Measurements from ENCODE around the gene SHCBP1.

The SHCBP1 gene

DNA sequence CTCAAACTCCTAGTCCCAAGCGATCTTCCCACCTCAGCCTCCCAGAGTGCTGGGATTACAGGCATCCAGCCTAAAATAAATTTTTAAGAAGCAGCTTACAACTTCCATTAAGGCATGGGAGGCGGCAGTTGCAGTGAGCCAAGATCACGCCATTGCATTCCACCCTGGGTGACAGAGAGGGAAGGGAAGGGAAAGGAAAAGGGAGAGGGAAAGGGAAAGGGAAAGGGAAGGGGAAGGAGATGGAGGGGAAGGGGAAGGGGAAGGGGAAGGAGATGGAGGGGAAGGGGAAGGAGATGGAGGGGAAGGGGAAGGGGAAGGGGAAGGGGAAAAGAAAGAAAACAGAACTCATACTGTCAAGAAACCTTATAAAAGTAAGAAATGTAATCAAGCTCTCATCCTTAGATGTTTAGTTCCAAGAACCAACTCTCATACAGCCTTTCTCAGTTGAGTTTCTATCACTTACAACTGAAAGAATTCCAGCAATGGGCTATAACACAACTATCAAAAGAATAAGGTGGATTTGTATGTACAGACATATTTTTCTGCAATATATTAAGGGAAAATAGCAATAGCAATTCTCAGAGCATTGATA is 43.1 kb downstream of the SHCBP1 start (continued):
- TF ChIP-seq, protein P1, sequence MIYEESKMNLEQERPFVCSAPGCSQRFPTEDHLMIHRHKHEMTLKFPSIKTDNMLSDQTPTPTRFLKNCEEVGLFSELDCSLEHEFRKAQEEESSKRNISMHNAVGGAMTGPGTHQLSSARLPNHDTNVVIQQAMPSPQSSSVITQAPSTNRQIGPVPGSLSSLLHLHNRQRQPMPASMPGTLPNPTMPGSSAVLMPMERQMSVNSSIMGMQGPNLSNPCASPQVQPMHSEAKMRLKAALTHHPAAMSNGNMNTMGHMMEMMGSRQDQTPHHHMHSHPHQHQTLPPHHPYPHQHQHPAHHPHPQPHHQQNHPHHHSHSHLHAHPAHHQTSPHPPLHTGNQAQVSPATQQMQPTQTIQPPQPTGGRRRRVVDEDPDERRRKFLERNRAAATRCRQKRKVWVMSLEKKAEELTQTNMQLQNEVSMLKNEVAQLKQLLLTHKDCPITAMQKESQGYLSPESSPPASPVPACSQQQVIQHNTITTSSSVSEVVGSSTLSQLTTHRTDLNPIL (CRISPR knock-in tag; IDR thresholded peaks at IDR 0.05; ENCODE audit: low read depth) = no peak
- TF ChIP-seq, protein P2, sequence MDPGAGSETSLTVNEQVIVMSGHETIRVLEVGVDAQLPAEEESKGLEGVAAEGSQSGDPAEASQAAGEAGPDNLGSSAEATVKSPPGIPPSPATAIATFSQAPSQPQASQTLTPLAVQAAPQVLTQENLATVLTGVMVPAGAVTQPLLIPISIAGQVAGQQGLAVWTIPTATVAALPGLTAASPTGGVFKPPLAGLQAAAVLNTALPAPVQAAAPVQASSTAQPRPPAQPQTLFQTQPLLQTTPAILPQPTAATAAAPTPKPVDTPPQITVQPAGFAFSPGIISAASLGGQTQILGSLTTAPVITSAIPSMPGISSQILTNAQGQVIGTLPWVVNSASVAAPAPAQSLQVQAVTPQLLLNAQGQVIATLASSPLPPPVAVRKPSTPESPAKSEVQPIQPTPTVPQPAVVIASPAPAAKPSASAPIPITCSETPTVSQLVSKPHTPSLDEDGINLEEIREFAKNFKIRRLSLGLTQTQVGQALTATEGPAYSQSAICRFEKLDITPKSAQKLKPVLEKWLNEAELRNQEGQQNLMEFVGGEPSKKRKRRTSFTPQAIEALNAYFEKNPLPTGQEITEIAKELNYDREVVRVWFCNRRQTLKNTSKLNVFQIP (CRISPR knock-in tag; IDR thresholded peaks at IDR 0.05; ENCODE audit: borderline replicate concordance, low read depth) = no peak
- TF ChIP-seq ARNTL (CRISPR knock-in tag; IDR thresholded peaks at IDR 0.05; ENCODE audit: borderline replicate concordance, low read depth) = no peak
- TF ChIP-seq, protein P3, sequence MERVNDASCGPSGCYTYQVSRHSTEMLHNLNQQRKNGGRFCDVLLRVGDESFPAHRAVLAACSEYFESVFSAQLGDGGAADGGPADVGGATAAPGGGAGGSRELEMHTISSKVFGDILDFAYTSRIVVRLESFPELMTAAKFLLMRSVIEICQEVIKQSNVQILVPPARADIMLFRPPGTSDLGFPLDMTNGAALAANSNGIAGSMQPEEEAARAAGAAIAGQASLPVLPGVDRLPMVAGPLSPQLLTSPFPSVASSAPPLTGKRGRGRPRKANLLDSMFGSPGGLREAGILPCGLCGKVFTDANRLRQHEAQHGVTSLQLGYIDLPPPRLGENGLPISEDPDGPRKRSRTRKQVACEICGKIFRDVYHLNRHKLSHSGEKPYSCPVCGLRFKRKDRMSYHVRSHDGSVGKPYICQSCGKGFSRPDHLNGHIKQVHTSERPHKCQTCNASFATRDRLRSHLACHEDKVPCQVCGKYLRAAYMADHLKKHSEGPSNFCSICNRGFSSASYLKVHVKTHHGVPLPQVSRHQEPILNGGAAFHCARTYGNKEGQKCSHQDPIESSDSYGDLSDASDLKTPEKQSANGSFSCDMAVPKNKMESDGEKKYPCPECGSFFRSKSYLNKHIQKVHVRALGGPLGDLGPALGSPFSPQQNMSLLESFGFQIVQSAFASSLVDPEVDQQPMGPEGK (CRISPR knock-in tag; IDR thresholded peaks at IDR 0.05; ENCODE audit: borderline replicate concordance) = no peak
- TF ChIP-seq ZNF70 (CRISPR knock-in tag; IDR thresholded peaks at IDR 0.05) = no peak
- TF ChIP-seq GLIS3 (CRISPR knock-in tag; IDR thresholded peaks at IDR 0.05) = no peak
- TF ChIP-seq ZNF8 (CRISPR knock-in tag; IDR thresholded peaks at IDR 0.05) = no peak
- no peak for TF ChIP-seq ISL1 (CRISPR knock-in tag; IDR thresholded peaks at IDR 0.05)

DNA sequence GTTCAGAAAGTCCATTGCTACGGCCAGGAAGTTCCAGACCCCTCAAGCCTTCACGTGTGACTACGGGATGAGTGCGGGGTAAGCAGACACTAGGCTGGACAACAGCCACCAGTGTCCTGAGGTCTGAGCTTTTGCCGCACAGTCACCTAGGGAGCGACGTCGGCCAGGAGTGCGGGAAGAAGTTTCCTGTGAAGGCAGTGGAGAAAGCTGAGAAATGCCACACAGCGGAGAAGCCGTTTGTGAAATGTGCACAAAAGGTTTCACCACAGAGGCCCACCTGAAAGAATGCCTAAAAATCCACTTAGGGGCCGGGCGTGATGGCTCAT is 47.4 kb downstream of the SHCBP1 start:
- peak; percentile 49 for ATAC-seq
- TF ChIP-seq ESRRG (CRISPR knock-in tag; IDR thresholded peaks at IDR 0.05) = no peak
- no peak for TF ChIP-seq BACH2 (CRISPR knock-in tag; IDR thresholded peaks at IDR 0.05; ENCODE audit: borderline replicate concordance)
- TF ChIP-seq ZFP3 (CRISPR knock-in tag; IDR thresholded peaks at IDR 0.05) = no peak
- TF ChIP-seq ZNF8 (CRISPR knock-in tag; IDR thresholded peaks at IDR 0.05) = no peak
- TF ChIP-seq, protein P2 (CRISPR knock-in tag; IDR thresholded peaks at IDR 0.05; ENCODE audit: borderline replicate concordance, low read depth) = no peak
- TF ChIP-seq TCF4 (CRISPR knock-in tag; IDR thresholded peaks at IDR 0.05; ENCODE audit: borderline replicate concordance) = no peak
- TF ChIP-seq, protein P4, sequence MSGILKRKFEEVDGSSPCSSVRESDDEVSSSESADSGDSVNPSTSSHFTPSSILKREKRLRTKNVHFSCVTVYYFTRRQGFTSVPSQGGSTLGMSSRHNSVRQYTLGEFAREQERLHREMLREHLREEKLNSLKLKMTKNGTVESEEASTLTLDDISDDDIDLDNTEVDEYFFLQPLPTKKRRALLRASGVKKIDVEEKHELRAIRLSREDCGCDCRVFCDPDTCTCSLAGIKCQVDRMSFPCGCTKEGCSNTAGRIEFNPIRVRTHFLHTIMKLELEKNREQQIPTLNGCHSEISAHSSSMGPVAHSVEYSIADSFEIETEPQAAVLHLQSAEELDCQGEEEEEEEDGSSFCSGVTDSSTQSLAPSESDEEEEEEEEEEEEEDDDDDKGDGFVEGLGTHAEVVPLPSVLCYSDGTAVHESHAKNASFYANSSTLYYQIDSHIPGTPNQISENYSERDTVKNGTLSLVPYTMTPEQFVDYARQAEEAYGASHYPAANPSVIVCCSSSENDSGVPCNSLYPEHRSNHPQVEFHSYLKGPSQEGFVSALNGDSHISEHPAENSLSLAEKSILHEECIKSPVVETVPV (CRISPR knock-in tag; IDR thresholded peaks at IDR 0.05) = no peak
- no peak for TF ChIP-seq TOX (CRISPR knock-in tag; IDR thresholded peaks at IDR 0.05; ENCODE audit: borderline replicate concordance)
- no peak for TF ChIP-seq ZNF565 (CRISPR knock-in tag; conservative IDR thresholded peaks at IDR 0.05; ENCODE audit: low read depth)
- TF ChIP-seq ZFP30 (CRISPR knock-in tag; IDR thresholded peaks at IDR 0.05) = no peak
- TF ChIP-seq ISL1 (CRISPR knock-in tag; IDR thresholded peaks at IDR 0.05) = no peak
- TF ChIP-seq CSDC2 (CRISPR knock-in tag; IDR thresholded peaks at IDR 0.05) = no peak
- TF ChIP-seq GLIS3 (CRISPR knock-in tag; IDR thresholded peaks at IDR 0.05) = no peak

DNA sequence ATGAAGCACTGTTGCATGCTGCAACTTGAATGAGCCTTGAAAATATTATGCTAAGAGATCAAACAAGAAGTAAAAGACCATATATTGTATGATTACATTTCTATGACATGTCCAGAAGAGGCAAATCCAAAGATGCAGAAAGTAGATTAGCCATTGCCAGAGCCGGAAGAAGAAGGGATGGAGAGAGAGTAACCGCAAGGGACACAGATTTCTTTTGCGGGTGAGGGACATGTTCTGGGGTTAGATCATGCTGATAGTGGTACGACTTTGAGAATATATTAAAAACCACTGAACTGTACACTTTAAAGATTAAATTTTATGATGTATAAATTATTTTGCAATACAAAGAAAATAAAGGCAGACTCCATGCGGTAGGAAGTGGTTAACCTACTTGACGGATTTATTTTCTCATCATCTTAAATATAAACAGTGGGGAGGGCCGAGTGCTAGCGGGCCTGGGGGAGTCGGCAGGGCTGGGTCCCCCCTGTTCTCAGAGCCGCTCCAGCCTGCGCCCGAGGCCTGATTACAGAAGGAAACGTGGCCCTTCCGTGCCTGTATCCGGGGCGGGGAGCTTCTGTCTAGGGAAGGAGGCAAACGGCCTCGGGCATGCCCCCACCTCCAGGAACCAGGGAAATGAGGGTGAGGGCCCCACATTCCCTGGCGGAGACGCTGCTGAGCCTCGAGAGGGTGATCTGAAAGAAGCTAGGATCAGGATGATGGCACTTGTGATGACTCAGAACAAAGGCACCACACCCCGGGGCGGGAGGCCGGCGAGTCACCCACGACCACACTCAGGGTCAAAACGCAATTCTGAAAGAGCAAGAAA is 48.0 kb downstream of the SHCBP1 start:
- ATAC-seq = peak; percentile 84
- TF ChIP-seq ZNF70 (CRISPR knock-in tag; IDR thresholded peaks at IDR 0.05) (no peak), ZC3H10 (CRISPR knock-in tag; IDR thresholded peaks at IDR 0.05) (no peak), SNAI2 (CRISPR knock-in tag; IDR thresholded peaks at IDR 0.05) (no peak), BACH2 (CRISPR knock-in tag; IDR thresholded peaks at IDR 0.05; ENCODE audit: borderline replicate concordance) (no peak), ZFP30 (CRISPR knock-in tag; IDR thresholded peaks at IDR 0.05) (no peak), ZNF565 (CRISPR knock-in tag; conservative IDR thresholded peaks at IDR 0.05; ENCODE audit: low read depth) (no peak)
- TF ChIP-seq, protein P4 (CRISPR knock-in tag; IDR thresholded peaks at IDR 0.05) = no peak
